SKM-1 treated with dmso at 0.1 percent for 144 hours (cell line): ENCODE measurements around the gene STYXL1.

Experiments used
- DNase-seq: peaks from one replicate; lab custom pipeline; 2025; ENCODE audit not compliant: unreplicated experiment; lab: John Stamatoyannopoulos, UW

STYXL1 gene

DNA sequence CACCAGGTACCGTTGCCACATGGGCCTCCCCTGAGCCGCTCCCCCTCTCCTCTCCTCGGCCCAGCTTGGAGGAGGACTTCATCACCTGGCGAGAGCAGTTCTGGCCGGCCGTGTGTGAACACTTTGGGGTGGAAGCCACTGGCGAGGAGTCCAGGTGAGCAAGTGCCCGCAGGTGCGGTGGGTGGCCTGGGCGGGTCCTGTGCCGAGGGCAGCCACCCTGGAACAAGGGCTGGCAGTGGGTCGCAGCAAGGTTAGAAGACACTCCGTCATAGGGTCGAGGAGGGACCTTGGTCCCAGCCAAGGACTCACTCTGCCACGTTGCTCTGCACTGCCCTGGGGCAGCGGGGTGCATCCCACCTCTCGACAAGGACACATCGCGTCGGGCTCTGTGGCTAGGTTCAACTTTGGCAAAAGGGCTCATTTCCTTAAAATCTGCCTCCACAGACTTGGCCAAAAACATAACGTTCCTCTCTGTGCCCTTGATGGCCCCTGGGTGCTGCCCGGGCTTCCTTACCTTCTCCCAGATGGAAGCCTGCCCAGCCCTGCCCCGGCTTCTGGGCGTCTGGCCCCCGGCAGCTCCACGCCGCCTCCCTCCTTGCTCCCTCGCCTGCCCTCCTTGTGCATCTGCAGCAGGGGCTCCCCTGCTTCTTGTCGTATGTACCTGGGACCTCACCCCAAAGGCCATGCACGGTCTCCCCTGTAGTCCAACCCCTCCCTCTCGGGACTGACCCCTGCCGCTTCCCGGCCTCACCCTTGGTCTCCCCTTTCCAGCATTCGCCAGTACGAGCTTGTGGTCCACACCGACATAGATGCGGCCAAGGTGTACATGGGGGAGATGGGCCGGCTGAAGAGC lies 66.1 kb downstream of the STYXL1 start:
- no peak for DNase-seq

DNA sequence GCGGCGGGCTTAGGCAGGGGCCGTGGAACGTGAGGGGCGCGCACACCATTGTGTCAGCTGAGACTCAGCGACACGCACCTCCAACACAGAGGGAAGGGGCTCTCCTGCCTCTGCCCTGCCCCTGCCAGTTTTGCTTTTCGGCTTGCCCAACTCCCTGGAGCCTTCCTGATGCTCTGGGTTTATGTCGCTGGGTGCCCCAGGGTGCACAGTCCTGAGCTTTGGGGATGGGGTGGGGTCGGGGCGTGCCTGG lies 66.7 kb downstream of the STYXL1 start:
- no peak for DNase-seq

DNA sequence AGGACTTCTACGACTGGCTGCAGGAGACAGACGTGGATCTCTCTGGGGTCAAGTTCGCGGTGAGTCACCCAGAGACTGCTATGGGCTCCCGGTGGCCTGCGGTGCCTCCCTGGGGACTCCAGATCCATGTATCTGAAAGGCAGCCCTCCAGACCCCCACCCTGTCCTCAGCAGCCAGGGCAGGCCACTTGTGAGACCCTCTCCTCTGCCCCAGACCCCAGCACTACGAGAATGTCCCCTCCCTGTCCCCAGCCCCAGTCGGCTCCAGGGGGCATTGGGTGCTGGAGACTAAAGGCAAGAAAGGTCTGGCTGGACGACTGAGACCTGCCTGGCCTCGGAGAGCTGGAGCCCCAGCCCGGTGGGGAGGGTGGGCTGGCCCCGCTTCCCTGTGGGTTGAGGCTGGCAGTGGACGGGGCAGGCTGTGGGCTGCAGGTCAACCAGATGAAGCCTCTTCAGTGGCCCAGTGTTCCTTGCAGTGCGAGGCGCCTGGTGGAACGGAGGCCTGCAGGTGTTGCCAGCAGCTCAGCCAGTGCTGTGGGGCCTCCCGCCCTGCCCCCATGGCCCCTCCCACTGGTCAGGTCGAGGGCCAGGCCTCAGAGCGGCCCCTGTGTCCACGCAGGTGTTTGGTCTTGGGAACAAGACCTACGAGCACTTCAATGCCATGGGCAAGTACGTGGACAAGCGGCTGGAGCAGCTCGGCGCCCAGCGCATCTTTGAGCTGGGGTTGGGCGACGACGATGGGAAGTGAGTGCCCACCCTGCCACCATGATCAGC lies 67.2 kb downstream of the STYXL1 start:
- DNase-seq: no peak

DNA sequence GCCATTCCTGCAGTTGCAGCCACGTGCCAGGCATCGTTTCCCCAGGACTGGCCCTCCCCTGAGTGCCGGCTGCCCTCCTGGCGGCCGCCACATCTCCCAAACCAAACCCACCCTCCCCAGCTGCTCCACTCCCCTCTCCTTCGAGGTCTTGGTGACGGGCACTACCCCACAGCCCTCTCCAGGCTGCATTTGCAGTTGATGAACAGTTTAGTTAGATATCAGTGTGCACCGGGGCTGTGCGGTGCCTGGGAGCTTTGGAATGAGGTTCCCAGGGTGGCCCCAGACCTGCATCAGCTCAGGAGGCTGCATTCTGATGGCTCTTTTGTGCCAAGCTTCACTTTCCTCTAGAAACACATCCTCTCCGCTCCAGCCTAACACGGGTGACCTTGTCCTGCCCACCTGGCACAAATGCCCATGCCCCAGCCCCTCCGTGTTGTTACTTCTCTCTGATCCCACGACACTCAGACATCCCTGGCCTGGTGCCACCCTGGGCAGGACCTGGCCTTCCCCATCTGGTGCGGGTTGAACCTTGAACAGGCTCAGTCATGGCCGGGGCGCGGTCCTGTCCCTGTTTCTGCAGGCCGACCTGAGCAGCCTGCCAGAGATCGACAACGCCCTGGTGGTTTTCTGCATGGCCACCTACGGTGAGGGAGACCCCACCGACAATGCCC lies 67.9 kb downstream of the STYXL1 start:
- DNase-seq: no peak

DNA sequence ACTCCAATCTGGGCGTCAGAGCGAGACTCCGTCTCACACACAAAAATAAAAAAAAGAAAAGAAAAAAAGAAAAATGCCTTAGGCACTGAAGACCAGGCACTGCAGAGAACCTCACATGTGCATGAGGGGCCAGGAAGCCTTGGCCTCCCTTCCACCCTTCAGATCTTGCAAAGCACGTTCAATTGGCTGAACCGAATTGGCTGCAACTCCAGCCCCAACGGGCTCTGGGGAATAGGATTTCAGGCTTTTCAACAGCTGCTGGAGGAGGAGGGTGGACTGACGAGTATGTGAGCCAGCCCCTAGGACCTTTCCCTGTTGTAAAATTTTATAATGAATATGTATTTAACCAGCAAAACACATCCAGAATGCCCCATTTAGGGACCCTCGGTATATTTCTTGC lies 70.1 kb downstream of the STYXL1 start:
- DNase-seq: no peak

DNA sequence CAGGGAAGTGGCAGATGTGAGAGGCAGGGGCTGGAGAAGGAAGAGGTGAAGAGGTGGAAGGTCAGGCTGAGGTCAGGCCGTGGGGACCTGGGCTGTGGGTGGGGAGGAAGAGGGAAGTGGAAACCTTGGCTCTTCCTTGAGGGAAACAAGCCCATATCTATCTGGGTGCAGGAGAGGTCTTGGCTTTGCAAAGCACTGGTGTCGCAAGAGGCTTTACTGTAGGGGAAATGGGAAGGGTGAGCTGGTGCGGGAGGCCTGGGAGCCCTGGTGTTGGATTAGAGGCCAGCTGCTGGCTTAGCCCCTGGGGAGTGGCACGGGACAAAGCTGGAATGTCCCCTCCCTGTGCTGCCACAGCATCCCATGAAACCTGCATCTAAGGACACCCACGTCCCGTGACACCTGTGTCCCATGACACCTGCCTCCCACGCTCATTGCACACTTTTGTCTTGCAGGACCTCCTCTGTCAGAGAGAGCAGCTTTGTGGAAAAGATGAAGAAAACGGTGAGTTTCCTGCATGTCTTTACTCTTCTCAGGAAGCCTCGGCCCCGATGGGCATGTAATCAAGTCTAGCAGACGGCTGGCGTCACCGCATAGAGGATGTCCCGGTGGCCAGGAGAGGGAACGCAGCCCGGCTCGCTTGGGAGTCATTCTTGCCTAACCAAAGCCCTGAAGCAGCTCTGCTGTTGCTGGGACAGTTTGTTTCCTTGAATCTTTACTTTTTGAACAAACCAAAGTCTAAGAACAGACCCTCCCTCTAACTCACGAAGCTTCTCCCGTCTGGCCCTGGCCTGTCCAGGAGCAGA lies 75.6 kb downstream of the STYXL1 start:
- DNase-seq: peak; percentile 82

DNA sequence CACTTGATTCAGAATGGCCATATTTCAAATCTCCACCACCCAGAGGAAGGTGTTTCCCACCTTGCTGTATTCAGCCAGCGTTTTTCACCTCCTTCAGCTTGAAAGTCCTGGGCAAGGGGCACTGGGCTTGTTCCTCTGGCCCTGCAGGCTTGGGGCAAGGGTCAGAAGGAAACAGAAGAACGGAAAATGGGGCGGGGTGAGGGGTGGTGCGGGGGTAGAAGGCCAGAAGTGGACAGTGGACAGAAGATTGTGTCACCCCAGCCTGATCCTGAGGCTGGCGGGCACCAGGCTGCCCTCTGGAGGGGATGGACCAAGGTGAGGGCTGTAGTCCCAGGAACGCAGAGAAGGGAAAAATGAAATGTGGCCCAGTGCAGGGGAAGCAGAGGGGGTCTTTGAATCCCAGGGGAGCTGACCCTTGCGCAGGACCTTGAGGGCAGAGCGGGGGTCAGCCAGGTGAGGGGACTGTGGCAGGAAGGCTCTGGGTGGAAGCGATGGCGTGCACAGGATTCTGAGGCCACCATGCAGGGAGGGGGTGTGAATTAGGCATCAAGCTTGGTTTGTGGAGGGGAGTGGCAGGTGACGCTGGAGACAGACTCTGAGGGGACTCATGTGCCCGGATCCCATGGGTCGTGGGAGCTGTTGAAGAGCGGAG lies 76.4 kb downstream of the STYXL1 start:
- DNase-seq: no peak

DNA sequence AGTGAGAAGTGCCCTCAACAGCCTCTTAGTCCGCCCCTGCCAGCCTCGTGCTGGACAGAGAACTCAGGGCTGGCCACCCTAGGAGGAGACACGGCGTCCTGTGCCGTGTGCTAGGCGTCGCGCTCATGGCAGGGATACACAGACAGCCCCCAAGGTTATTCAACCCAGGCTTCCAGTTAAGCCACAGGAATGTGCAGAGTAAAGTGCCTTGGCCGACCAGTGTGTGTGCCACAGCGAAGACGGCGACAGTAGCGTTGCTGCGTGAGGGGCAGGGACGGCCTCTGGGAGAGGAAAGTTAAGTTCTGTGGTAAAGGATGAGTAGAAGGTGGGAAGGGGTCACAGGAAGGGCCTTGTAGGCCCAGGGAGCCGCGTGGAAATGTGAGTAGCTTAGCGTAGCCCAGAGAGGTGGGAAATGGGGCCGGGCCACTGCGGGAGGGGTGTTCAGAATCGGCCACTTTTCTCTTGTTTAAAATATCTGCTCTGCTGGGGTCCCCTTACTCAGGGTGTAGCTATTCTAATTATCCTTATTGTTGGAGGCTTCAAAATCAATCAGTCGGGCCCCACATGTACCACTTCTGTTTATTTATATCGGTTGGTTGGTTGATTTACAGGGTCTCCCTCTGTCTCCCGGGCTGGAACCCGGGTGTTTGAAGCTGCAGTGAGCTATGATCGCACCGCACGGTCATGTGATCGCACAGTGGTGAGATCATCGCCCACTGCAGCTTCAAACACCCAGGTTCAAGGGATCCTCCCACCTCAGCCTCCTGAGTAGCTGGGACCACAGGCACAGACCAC lies 77.9 kb downstream of the STYXL1 start:
- no peak for DNase-seq

DNA sequence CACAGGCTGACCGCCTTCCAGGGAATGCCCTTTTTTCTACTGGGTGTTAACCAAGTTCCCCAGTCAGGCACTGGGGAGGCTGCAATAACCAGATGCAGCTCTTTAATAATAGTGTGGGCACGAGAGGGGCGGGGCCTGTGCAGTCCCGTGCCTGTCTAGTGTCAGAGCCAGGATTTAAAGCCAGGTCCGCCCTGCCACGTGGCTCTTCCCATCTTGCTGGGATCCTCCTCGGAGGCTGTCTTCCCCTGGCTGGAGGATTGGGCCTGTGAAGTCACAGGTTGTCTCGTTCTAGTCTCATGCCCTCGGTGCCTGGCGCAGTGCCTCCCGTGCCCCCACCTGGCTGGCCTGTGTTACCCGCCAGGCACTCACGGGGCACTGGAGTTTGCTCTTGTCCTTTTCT lies 78.6 kb downstream of the STYXL1 start:
- no peak for DNase-seq

DNA sequence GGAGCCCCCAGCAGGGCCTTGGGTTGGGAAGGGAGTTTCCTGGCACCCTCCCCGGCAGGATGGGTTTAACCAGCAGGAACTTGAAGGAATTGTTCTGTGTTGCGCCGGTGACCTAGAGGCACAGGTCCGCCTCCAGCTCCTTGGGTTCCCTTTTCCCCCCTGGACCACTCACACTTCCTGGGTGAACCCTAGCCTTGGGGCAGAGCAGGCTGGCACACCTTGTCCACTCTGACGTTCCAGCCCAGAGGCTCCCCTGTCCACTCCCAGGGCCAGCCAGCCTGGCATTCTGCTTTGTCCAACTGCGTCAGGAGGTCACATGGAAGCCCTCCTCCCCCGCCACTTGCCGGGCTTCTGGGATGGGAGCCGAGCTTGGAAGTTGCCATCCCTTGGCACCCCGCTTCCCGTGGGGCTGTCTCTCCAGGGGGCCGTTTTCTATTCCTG lies 79.2 kb downstream of the STYXL1 start:
- no peak for DNase-seq

DNA sequence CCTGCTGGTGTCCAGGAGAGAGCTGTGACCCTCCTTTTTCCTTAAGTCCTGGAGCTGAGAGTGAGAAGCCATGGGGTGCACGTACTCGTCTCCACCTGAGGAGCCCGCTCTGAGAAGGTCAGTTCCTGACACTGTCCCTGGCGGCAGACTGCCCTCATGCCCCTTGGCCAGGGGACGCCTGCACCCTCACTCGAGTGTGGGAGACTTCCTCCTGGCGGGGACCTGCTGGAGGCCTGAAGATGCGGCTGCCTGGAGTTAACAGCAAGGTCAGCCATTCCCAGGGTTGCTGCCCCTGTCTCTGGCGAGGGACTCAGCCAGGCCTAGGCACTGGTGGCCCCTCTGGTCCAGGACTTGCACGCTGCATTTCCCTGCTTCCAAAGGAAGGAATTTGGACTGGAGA lies 79.8 kb downstream of the STYXL1 start:
- DNase-seq: no peak

DNA sequence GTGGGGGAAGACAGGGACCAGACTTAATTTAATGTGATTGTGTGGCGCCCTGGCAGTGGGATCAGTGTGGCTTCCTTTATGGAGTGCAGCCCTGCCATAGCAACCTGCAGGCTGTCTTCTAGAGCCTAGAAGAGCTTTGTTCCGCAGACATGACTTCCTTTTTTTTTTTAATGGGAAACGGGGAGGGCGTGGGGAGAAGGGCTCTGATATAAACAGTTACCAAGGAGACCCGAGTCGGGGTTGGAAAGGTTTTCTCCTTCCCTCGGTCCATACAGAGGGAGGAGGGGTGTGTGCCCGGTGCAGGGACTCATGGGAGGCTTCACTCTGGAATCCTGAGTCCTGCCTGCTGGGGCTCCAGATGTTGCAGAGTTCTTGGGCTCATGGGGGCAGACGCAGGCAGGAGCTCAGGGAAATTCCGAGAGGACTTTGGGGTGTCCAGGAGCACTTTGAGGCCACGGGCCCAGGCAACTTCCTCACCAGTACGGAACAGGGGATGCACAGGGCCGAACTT lies 80.3 kb downstream of the STYXL1 start:
- DNase-seq: no peak

DNA sequence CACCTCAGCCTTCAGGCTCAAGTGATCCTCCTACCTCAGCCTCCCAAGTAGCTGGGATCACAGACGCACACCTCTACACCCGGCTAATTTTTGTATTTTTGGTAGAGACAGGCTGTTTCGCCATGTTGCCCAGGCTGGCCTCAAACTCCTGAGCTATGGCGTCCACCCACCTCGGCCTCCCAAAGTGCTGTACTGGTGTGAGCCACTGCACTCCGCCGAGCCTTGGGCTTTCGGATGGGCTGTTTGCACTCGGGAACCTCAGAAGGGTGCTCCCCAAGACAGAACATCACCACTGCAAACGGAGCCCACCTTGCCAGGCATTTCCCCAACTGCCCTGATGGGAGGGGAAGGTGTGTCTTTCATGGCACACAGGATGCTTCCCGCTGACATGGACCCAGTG lies 80.7 kb downstream of the STYXL1 start:
- DNase-seq: no peak

DNA sequence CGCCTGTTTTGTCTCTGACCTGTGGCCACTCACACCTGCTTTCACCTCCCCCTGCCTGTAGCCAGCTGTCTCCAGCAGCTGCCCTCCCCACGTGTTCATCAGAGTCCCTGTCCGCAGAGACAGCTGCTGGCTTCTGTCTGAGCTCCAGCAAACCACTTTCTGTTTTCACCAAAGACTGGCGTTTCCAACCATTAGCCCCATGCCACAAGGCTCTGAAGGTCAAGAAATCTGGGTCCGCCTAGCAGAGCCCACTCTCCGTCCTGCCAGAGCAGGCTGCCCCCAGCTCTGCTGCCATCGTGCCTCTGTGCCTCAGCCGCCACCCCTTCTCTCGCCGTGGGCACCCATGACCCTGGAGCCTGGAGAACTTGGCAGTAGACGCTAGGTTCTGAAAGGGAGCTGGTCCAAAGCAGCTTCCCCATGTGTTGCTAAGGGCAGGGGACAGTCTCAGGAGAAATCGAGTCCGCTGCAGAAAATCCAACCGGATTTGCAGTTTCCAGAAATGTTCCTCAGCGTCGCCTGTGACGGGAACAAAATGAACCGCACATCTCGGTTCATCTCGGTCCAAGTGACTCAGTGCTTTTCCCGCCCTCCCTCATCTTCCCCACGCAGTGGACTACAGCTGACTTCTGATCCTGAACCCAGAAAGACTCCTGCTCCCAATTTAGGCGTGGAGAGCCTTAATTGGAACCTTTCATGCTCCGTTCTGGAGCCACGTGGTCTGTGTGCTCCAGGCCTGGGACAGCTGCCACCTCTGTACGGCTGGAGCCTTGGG lies 81.4 kb downstream of the STYXL1 start:
- DNase-seq: no peak

DNA sequence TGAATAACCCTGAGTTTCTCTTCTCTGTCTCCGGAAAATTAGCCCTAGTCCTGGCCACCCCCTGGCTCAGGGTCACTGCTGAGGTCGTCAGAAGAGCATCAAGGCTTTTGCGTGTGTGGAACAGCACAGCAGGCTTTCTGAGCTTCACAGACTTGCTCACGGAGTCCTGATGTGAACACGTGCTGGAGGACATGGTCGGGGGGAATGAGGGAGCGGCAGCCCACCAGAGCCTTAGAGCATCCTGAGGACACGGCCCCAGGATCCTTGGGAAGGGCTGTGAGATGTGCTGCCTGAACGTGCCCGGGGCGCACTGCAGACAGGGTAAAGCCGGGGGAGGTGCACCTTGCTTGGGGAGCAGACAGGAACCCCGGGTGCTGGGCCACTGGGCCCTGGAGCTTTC lies 82.2 kb downstream of the STYXL1 start:
- DNase-seq: no peak

DNA sequence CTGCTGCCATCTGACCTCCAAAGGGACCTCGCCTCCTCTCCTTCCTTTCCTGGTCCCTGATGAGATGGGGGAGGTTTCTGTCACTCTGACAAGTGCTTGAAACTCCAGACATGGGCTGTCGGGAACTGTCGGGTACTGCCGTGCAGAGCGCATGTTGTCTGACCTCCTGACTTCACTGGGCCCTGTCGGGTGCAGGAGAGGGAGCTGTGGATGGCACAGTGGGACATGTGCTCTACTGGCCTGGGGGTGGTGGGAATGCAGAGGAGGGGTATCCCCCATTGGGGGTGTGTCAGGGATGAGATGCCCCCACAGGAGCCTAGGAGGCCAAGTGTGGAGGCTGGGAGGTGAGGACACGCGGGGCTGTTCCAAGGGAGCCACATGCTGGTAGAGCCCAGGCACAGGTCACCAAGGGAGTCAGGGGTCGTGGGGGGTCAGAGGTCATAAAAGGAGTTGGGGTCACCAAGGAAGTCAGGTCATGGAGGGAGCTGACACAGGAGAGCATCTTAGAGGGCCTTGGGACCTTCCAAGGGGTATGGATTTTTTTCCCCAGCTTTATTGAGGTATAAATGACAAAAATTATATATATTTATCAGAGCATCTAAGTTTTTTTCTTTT lies 84.3 kb downstream of the STYXL1 start:
- DNase-seq: no peak

DNA sequence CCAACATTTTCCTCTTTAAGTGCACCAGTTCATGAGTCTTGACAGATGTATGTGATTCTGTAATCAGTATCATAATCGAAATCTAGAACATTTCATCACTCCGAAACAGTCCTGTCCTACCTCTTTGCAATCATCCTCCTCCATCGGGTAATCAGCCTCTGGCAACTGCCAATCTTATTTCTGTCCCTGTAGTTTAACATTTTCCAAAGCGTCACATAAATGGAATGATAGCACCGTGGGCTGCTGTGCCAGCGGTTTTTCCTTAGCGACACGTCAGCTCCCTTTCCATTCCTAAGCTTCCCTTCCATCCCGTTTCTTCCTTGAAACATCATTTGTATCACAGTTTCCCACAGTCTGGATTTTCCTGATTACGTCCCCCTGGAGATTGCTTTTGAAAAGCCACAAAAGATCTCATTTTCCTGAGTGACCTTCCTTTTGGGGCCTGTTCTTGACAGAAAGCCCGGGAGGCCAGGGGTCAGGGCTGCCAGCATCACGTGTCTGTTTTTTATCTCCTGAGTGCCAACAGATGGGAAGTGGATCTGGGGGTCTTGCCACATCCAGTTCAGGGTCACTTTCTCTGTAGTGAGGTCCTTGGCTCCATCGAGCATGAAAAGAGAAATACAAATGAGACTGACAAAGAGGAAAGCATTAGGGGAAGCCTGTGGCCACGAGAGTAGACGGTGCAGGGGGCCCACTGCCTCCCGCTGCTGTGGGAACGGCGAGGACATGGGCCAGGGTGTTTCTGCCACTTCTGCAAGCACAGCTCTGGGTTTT lies 85.0 kb downstream of the STYXL1 start:
- DNase-seq: no peak

DNA sequence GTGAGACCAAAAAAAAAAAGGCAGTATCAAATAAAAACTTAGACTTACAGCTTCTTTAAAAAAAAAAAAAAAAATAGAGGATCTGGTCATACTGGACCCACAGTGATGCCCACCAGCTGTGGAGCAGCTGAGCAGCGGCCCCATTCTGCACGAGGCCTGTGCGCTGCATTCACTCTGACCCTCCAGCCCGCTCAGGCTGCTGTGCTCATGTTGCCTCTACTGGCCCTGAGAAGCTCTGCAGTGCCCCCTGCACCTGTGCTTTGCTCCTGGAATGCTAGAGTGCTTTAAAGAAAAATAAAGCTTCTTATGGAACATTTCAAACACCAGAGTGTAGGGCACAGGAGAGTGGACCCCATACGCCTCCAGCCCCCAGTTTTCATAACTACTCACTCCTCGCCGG lies 86.6 kb downstream of the STYXL1 start:
- DNase-seq: no peak
